Progenitor cell of endocrine pancreas (in vitro differentiated cells): Measurements from ENCODE around the gene RARRES1. TPM values are rescaled to one million over a fixed set of nuclear protein-coding genes. Genes with fewer than 3 reads are reported as not detected.

Experiments
- DNase-seq: peaks from one replicate; pipeline ENCODE4 v3.0.0; 2021; ENCODE audit warnings: low spot score; ENCODE audit not compliant: unreplicated experiment
- H3K27ac Mint-ChIP-seq: 2 replicates; pipeline ENCODE4 v1.8.0; 2021; ENCODE audit warnings: mild to moderate bottlenecking, moderate library complexity, mixed read lengths
- H3K27me3 Mint-ChIP-seq: 2 replicates; pipeline ENCODE4 v1.8.0; 2021; ENCODE audit warnings: mixed read lengths
- H3K36me3 Mint-ChIP-seq: 2 replicates; pipeline ENCODE4 v1.8.0; 2022; ENCODE audit warnings: mixed read lengths; ENCODE audit not compliant: insufficient read depth
- H3K4me1 Mint-ChIP-seq: 2 replicates; pipeline ENCODE4 v1.8.0; 2021; ENCODE audit warnings: low read depth, mixed read lengths
- H3K4me3 Mint-ChIP-seq: 2 replicates; pipeline ENCODE4 v1.8.0; 2021; ENCODE audit warnings: low read depth, mild to moderate bottlenecking, moderate library complexity, mixed read lengths
- H3K9me3 Mint-ChIP-seq: 2 replicates; pipeline ENCODE4 v1.8.0; 2021; ENCODE audit warnings: low read depth, mixed read lengths
- CTCF ChIP-seq: fragments of 200-600 bp; sonication (generic); IDR thresholded peaks from one replicate; pipeline ENCODE4 v1.5.0; 2021; ENCODE audit warnings: antibody characterized with exemption, mild to moderate bottlenecking; ENCODE audit not compliant: unreplicated experiment
- total RNA-seq: library from RNA; stranded (reverse); gene quantifications from 2 replicates; pipeline ENCODE4 v1.2.1, GENCODE V29; 2021

RARRES1 gene
- total RNA-seq, 1 donor from 2014 or later = 3.3 TPM

GRCh38 chr3:158737410-158737809, 5.2 kb upstream of the RARRES1 start:
- Mint-ChIP-seq H3K4me1 (peaks cover 2% of the 10 kb centered on the region), H3K27me3 (no peaks in the 10 kb centered on the region), H3K36me3 (peaks cover 9% of the 10 kb centered on the region), H3K27ac (no peak overlapping the region), H3K9me3 (peaks cover 7% of the 10 kb centered on the region), H3K4me3 (no peak overlapping the region)
- no peak for TF ChIP-seq CTCF
- DNase-seq = no peak

GRCh38 chr3:158735296-158736033, 3.2 kb upstream of the RARRES1 start:
- no peak overlapping the region for H3K27ac Mint-ChIP-seq
- H3K4me3 Mint-ChIP-seq = no peak overlapping the region
- no peaks in the 10 kb centered on the region for H3K27me3 Mint-ChIP-seq
- H3K36me3 Mint-ChIP-seq = peaks cover 9% of the 10 kb centered on the region
- H3K9me3 Mint-ChIP-seq = peaks cover 7% of the 10 kb centered on the region
- no peak for DNase-seq
- H3K4me1 Mint-ChIP-seq = peaks cover 3% of the 10 kb centered on the region
- no peak for TF ChIP-seq CTCF

GRCh38 chr3:158733656-158734055, 1.4 kb upstream of the RARRES1 start:
- H3K27ac Mint-ChIP-seq = no peak overlapping the region
- H3K36me3 Mint-ChIP-seq = peaks cover 9% of the 10 kb centered on the region
- DNase-seq = no peak
- H3K27me3 Mint-ChIP-seq = no peaks in the 10 kb centered on the region
- peak overlapping the region; percentile 22 for H3K4me3 Mint-ChIP-seq
- peaks cover 7% of the 10 kb centered on the region for H3K9me3 Mint-ChIP-seq
- peaks cover 3% of the 10 kb centered on the region for H3K4me1 Mint-ChIP-seq
- TF ChIP-seq CTCF = no peak

DNA sequence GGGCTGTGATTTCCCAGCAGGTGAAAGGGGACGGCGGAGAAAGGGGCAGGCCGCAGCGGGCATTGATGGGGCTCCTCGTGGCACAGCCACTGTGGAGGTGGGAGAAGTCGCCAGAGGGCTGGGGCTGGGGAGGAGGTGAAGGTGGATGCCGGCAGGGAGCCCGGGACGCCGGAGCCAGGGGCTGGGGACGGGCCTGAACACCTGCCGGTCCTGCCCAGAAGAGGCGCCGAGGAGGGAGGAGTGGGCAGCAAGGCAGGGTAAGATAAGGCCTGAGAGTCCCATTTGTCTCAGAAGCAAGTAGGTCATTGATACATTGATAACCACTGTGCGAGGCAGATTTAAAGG, 571 bp upstream of the RARRES1 start:
- peaks cover 3% of the 10 kb centered on the region for H3K4me1 Mint-ChIP-seq
- H3K27me3 Mint-ChIP-seq = no peaks in the 10 kb centered on the region
- H3K9me3 Mint-ChIP-seq = peaks cover 7% of the 10 kb centered on the region
- TF ChIP-seq CTCF = no peak
- peak overlapping the region; percentile 68 for H3K4me3 Mint-ChIP-seq
- peak overlapping the region; percentile 49 for H3K27ac Mint-ChIP-seq
- peaks cover 8% of the 10 kb centered on the region for H3K36me3 Mint-ChIP-seq
- no peak for DNase-seq

DNA sequence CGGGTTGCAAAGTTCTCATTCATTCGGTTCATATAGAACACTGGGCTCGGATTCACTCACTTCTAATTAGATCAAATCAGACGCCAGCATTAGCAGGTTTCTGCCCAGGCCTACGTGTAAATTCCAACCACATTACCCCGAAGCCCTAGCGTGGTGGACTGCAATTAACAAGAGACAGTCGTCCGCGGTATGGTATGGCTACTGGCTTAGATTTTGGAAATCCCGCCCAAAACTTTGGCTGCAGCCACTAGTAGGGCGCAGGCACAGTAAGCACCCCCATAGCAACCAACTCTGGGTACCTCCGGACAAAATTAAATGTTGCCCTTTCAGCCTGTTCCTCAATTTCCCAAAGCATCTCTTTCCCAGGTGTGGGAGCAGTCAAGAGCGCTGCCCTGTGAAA, 771 bp downstream of the RARRES1 start:
- TF ChIP-seq CTCF = no peak
- Mint-ChIP-seq H3K9me3 (peaks cover 7% of the 10 kb centered on the region), H3K27me3 (no peaks in the 10 kb centered on the region), H3K4me1 (peaks cover 3% of the 10 kb centered on the region), H3K4me3 (peak overlapping the region; percentile 71), H3K27ac (peak overlapping the region; percentile 59), H3K36me3 (peaks cover 7% of the 10 kb centered on the region)
- DNase-seq = no peak
